GM21786 (cell line): ENCODE results near the gene CSNK1G2.

Experiments used
- ATAC-seq: cut with Tn5 transposase; IDR thresholded peaks from one replicate; pipeline ENCODE4 v1.9.1; 2021; ENCODE audit not compliant: unreplicated experiment

CSNK1G2 gene

GRCh38 chr19:1917926-1918325 lies 23.0 kb upstream of the CSNK1G2 start:
- no peak for ATAC-seq

GRCh38 chr19:1918975-1919374 lies 22.0 kb upstream of the CSNK1G2 start:
- no peak for ATAC-seq

DNA sequence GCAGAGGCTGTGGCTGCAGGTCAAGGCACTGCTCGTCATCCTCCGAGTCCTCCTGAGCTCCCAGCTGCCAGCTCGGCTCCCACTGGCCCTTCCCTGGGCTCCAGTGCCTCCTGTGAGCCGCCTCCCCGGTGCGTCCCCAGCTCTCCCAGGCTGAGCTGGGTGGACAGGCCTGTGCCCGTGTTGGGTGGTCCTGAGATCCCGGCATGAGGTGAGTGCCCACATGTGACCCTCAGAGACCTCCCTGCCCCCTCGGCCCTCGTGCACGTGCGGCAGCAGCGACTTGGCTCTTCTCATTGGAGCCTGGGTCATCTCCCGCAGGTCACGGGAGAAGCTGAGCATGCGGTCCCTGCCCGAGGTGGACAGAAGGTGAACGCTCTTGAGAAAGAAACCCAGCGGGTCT lies 20.3 kb upstream of the CSNK1G2 start:
- no peak for ATAC-seq

DNA sequence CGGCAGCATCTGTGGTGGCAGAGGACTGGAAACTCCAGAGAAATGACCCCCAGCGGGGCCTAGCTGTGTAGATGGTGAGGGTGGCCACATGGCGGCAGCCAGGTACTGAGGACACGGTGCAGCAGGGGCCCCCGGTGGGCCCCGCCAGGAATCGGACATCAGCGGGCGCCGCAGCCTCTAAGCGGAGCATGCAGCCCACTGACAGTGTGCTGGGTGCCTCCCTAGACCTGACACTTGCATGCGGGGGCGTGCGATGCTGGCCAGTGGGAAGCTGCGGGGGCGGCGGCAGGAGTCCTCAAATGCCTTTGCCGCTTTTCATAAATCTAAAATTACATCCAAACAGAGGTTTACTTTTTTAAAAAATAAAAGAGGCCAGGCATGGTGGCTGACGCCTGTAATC lies 19.6 kb upstream of the CSNK1G2 start:
- no peak for ATAC-seq

DNA sequence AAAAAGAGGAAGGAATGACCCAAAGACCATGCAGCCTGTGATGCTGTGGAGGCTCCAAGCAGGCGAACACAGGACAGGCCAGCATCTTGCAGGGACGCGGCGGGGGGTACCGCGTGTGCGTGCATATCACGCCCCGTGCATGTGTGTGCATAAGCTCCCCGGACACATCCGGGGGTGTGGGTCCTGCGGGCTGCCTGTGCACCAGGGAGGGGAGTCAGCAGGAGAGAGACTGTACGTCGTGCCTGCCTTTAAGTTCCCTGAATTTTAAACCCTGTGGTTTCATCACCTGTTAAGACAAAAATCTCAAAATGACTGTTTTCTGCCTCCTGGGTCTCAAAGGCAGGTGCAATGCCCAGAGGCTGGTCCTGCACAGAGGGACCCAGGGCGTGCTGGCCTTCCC lies 19.1 kb upstream of the CSNK1G2 start:
- ATAC-seq: no peak

GRCh38 chr19:1922803-1923202 lies 18.2 kb upstream of the CSNK1G2 start:
- no peak for ATAC-seq

GRCh38 chr19:1923319-1923718 lies 17.7 kb upstream of the CSNK1G2 start:
- ATAC-seq: no peak

DNA sequence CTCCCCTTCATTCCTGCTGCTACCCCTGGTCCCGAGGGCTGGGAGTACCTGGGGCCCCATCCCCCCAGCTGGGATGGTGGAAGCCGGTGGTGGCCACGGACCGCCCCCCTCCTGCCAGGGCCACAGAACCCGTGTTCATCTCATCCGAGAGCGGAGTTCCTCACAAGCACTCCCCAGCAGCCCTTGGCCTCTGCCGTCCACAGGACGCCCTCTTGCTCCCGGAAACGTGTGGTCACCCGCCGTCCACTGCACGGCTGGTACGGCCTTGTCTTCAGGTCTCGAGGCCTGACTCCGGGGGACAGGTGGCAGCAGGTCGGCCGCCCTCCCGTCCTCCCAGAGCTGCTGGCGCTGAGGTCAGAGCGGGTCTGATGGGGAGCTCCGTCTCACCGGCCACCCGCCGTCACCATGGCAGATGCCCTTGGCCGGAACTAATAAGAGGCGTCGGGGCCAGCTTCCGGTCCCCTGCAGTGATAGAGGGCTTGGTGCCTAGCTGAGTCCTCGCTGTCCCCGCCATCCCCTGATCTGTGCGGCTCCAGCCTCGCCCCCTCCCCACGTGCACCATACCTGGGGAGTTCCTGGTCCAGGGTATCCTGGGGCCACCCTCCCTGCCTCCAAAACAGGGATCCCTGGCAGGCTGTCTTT lies 16.5 kb upstream of the CSNK1G2 start:
- ATAC-seq: no peak

GRCh38 chr19:1925544-1925943 lies 15.4 kb upstream of the CSNK1G2 start:
- ATAC-seq: no peak

DNA sequence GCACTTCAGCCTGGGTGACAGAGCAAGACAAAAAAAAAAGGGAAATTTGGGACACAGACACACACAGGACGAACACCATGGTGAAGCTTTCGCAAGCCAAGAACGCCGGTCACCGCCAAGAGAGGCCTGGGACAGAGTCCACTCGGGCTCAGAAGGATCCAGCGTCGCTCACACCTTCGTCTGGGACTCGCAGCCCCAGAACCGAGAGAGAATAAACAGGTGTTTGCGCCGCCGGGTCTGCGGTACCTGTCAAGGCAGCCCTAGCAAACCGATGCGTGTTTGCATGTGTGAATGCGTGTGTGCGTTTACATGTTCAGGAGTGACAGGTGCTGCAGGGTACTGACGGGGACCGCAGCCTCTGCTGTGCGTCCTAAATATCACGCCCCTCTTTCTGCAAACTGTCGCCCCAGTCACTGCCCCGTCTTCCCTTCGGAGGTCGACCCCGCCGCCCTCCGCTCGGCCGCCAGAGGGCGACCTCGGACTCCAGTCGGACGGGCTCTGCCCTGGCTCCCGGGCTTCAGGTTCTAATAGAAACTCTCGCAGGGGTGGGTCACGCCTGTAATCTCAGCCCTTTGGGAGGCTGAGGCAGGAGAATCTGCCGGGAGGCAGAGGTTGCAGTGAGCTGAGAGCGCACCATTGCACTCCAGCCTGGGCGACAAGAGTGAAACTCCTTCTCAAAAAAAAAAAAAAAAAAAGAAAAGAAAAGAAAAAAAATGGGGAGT lies 11.8 kb upstream of the CSNK1G2 start:
- no peak for ATAC-seq

DNA sequence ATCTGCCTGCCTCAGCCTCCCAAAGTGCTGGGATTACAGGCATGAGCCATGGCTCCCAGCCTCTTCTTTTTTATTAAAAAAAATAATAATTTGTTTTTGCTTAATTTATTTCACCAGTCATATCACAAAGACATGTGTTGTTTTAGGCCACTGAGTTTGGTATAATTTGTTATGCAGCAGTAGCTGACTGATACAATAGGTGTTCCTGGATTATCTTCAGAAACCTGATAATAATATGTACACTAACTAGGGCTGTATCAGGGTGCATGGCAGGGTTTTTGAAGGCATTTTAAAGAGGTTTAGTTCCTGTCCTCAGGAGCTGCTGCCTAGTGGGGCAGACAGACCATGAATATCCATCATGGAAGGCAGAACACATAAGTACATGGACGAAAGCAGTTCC lies 9.5 kb upstream of the CSNK1G2 start:
- no peak for ATAC-seq

- ATAC-seq: no peak
Measured at GRCh38 chr19:1932395-1932794, 8.6 kb upstream of the CSNK1G2 start.

DNA sequence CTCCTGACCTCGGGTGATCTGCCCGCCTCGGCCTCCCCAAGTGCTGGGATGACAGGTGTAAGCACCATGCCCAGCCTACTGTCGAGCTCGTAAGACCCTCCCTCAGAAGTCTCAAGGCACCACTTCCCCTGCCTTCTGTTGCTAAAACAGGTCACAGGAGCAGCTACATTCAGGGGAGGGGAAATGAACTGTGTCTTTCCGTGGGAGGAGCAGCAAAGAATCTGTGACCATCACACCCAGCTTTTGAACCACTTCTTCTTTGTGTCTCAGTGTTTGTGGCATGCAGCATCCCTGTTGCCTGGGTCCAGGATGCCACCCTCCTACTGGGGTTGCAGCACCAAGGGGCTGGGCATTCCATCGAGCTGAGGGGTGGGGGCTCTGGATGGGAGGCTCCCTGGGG lies 7.7 kb upstream of the CSNK1G2 start:
- ATAC-seq: no peak

- no peak for ATAC-seq
Measured at GRCh38 chr19:1933942-1934341, 7.0 kb upstream of the CSNK1G2 start.

DNA sequence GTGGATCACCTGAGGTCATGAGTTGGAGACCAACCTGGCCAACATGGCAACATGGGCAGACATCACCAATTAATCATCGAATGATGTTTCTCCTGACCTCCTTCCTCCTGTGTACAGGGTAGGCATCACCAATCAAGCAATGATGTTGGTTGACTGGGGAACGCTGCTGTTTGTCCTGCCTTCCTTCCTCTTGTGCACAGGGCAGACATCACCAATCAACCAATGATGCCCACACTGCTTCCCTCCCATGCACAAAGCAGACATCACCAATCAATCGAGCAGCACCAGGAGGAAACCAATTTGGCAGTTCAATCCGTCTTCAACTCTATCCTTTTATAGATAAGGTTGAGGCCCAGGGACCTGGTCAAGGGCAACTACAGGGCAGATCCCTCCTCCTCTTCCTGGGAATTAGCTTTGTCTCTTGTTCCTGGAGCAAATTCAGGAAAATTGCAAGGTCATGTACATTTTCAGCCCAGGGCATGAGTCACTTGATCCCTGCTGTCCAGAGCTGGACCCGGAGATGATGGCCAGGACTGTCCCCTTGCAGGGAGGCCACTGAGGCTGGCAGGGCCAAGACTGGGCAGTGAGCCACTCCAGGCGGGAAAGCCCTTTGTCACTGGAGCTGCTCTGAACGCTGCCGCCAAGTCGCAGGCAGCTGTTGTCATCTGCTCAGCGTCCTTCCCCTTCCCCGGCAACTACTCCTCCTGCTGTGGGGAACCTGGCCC lies 5.3 kb upstream of the CSNK1G2 start:
- ATAC-seq: no peak

DNA sequence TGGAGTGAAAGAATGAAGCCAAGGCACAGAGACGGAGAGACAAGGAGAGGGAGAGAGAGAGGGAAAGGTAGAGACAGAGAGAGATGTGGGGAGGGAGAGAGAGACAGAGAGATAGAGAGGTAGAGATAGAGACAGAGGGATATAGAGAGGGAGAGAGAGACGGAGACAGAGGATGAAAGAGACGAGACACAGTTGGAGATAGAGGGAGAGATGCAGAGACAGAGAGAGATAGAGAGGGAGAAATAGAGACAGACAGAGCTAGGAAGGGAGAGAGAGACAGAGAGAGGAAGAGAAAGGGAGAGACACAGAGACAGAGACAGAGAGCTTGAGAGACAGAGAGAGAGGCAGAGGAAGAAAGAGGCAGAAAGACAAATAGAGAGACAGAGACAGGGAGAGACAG lies 4.5 kb upstream of the CSNK1G2 start:
- ATAC-seq: no peak

DNA sequence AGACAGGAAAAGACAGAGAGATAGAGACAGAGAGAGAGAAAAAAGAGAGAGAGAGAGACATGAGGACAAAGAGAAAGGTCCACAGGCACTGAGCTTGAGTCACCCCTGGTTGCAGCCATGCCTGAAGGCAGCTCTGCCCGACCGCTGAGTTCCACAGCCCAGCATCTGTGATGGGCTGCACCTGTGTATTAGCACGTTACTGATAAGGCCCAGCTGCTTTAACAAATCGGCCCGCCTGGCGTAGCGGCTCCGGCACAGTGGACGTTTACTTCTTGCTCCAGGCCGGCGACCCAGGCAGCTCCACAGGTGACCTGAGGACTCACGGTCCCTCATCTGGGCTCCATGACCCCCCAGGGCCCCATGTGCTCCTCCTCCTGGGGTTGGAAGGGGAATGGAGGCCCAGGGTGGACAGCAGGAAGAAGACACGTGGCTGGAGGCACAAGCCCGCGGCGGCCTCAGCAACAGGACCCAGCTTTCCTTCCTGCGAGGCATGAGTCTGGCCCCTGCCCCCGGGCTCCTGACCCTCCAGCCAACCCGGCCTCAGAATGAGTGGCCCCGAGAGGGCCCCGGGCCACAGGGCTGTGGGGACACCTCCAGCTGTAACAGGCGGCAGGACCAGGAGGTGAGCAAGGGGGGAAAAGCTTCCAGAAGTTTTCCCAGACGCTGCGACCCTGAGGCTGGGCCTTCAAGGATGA lies 3.9 kb upstream of the CSNK1G2 start:
- no peak for ATAC-seq

GRCh38 chr19:1938071-1938470 lies 2.9 kb upstream of the CSNK1G2 start:
- no peak for ATAC-seq

- ATAC-seq: no peak
Measured at GRCh38 chr19:1942078-1942933, 1.3 kb downstream of the CSNK1G2 start.

GRCh38 chr19:1942934-1943555 lies 2.1 kb downstream of the CSNK1G2 start:
- no peak for ATAC-seq
